Measurements from ENCODE around the gene EDA2R.

Gene EDA2R

DNA sequence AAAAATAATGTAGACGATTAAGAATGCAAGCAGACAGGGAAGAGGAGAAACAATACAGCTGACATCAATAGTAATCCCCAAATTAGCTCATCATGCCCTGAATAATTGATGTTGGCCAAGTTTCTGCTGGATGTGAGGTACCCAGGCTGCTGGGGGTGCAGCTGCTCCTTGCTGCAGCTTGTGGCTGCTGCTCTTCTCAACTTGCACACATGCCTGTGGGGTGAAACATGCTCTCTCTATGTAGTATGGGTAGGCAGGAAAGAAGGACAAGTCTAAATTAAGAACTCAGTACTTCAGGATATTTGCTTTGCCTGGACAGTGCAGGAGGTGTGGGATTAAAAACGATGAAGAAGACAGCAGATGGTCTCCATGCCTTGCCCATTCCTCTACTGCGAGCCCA is 16.7 kb downstream of the EDA2R start:
- no peak overlapping the region for H3K27ac ChIP-seq (replicated peaks)
- no peak overlapping the region for H3K4me3 ChIP-seq (replicated peaks; ENCODE audit: insufficient read depth, low read length)
- no peak for TF ChIP-seq POLR2AphosphoS5 (IDR thresholded peaks at IDR 0.05; ENCODE audit: low read depth)
- H3K27me3 ChIP-seq (ENCODE audit: insufficient read depth, poor library complexity, severe bottlenecking), result no peaks in the 10 kb centered on the region
- no peak for DNase-seq (ENCODE audit: low read depth in 1 of 2, low spot score in 1 of 2)

DNA sequence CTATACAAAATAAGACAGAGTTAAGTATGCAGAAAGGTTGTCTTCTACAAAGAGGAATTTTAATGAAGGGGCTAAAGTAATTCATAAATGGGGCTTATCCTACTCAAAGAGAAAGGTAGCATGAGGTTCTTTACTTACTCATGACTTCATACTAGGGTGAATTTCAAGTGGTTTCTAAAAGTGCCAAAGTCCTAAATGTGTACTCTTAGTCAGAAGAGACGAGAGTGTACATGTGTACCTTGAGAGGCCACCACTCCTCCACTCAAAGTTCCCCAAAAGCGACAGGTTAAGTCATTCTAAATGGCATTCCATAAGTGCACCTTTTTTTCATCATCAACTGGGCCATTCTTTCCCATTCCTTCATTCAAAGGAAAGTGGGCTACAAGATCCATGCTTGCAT is 21.9 kb downstream of the EDA2R start:
- Histone ChIP-seq H3K27ac (replicated peaks) (no peak overlapping the region), H3K27me3 (ENCODE audit: insufficient read depth, poor library complexity, severe bottlenecking) (no peaks in the 10 kb centered on the region), H3K4me3 (replicated peaks; ENCODE audit: insufficient read depth, low read length) (no peak overlapping the region)
- TF ChIP-seq POLR2AphosphoS5 (IDR thresholded peaks at IDR 0.05; ENCODE audit: low read depth) (no peak), SPI1 (IDR thresholded peaks at IDR 0.05; ENCODE audit: borderline replicate concordance, low read depth) (no peak), GABPA (IDR thresholded peaks at IDR 0.05; ENCODE audit: low read depth) (no peak)
- TF ChIP-seq, protein P1, sequence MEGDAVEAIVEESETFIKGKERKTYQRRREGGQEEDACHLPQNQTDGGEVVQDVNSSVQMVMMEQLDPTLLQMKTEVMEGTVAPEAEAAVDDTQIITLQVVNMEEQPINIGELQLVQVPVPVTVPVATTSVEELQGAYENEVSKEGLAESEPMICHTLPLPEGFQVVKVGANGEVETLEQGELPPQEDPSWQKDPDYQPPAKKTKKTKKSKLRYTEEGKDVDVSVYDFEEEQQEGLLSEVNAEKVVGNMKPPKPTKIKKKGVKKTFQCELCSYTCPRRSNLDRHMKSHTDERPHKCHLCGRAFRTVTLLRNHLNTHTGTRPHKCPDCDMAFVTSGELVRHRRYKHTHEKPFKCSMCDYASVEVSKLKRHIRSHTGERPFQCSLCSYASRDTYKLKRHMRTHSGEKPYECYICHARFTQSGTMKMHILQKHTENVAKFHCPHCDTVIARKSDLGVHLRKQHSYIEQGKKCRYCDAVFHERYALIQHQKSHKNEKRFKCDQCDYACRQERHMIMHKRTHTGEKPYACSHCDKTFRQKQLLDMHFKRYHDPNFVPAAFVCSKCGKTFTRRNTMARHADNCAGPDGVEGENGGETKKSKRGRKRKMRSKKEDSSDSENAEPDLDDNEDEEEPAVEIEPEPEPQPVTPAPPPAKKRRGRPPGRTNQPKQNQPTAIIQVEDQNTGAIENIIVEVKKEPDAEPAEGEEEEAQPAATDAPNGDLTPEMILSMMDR (IDR thresholded peaks at IDR 0.05; ENCODE audit: insufficient read depth, low read length), result no peak
- TF ChIP-seq, protein P2, sequence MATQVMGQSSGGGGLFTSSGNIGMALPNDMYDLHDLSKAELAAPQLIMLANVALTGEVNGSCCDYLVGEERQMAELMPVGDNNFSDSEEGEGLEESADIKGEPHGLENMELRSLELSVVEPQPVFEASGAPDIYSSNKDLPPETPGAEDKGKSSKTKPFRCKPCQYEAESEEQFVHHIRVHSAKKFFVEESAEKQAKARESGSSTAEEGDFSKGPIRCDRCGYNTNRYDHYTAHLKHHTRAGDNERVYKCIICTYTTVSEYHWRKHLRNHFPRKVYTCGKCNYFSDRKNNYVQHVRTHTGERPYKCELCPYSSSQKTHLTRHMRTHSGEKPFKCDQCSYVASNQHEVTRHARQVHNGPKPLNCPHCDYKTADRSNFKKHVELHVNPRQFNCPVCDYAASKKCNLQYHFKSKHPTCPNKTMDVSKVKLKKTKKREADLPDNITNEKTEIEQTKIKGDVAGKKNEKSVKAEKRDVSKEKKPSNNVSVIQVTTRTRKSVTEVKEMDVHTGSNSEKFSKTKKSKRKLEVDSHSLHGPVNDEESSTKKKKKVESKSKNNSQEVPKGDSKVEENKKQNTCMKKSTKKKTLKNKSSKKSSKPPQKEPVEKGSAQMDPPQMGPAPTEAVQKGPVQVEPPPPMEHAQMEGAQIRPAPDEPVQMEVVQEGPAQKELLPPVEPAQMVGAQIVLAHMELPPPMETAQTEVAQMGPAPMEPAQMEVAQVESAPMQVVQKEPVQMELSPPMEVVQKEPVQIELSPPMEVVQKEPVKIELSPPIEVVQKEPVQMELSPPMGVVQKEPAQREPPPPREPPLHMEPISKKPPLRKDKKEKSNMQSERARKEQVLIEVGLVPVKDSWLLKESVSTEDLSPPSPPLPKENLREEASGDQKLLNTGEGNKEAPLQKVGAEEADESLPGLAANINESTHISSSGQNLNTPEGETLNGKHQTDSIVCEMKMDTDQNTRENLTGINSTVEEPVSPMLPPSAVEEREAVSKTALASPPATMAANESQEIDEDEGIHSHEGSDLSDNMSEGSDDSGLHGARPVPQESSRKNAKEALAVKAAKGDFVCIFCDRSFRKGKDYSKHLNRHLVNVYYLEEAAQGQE (IDR thresholded peaks at IDR 0.05; ENCODE audit: insufficient replicate concordance, low read depth), result no peak
- DNase-seq (ENCODE audit: low read depth in 1 of 2, low spot score in 1 of 2), result no peak

DNA sequence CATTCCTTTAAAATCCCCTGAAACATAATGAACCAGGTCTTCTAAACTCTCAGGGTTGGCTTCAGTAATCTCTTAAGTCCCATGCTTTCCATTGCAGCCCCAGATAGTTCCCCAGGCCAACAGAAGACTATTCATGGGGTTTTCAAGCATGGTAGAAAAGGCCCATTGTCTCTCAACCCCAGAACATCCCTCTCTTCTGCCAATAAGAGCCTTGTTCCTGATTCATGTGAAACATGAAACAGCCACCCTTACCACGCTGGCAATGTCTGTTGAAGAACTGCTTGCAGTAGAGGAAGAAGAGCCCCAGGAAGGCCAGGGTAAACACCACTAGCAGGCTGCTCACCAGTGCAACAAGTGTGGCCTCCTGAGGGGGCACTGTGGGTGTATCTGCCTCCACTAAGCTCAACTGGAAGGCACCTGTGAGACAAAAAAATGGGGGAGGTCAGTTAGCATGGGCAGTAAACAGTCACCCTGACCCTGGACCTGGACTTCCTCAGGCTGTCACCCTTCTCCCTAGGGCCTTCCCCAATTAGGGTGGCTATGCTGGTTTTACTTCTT is 36.4 kb downstream of the EDA2R start:
- no peaks in the 10 kb centered on the region for H3K27me3 ChIP-seq (ENCODE audit: insufficient read depth, poor library complexity, severe bottlenecking)
- H3K27ac ChIP-seq (replicated peaks), result no peak overlapping the region
- no peak for TF ChIP-seq SPI1 (IDR thresholded peaks at IDR 0.05; ENCODE audit: borderline replicate concordance, low read depth)
- TF ChIP-seq, protein P2 (IDR thresholded peaks at IDR 0.05; ENCODE audit: insufficient replicate concordance, low read depth), result no peak
- no peak for TF ChIP-seq GABPA (IDR thresholded peaks at IDR 0.05; ENCODE audit: low read depth)
- no peak for TF ChIP-seq POLR2AphosphoS5 (IDR thresholded peaks at IDR 0.05; ENCODE audit: low read depth)
- TF ChIP-seq, protein P1 (IDR thresholded peaks at IDR 0.05; ENCODE audit: insufficient read depth, low read length), result no peak
- no peak overlapping the region for H3K4me3 ChIP-seq (replicated peaks; ENCODE audit: insufficient read depth, low read length)
- no peak for DNase-seq (ENCODE audit: low read depth in 1 of 2, low spot score in 1 of 2)

DNA sequence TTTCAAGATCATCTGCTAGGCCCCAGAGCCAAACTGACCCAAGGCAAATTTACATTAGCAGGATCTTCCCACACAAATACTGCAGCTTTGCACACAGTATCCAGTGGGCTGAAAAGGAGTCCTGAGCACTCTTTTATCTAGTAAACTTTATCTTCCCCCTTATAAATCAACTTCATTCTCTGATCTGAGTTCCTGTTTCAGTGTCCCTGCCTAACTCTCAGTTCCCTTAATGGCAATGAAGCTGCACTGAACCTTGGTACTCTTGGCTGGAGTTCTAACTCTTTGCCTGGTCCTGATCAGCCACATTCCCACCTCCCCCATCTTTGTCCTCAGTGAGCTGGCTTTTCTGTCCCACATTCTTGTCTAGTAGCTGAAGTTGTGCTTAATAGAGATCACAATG is 37.4 kb downstream of the EDA2R start:
- H3K4me3 ChIP-seq (replicated peaks; ENCODE audit: insufficient read depth, low read length), result no peak overlapping the region
- no peaks in the 10 kb centered on the region for H3K27me3 ChIP-seq (ENCODE audit: insufficient read depth, poor library complexity, severe bottlenecking)
- no peak overlapping the region for H3K27ac ChIP-seq (replicated peaks)
- no peak for DNase-seq (ENCODE audit: low read depth in 1 of 2, low spot score in 1 of 2)
- TF ChIP-seq, protein P1 (IDR thresholded peaks at IDR 0.05; ENCODE audit: insufficient read depth, low read length), result no peak
- TF ChIP-seq, protein P2 (IDR thresholded peaks at IDR 0.05; ENCODE audit: insufficient replicate concordance, low read depth), result no peak
- TF ChIP-seq GABPA (IDR thresholded peaks at IDR 0.05; ENCODE audit: low read depth), result no peak
- TF ChIP-seq POLR2AphosphoS5 (IDR thresholded peaks at IDR 0.05; ENCODE audit: low read depth), result no peak
- TF ChIP-seq SPI1 (IDR thresholded peaks at IDR 0.05; ENCODE audit: borderline replicate concordance, low read depth), result no peak

All from HL-60 (cell line).